GM21390 (cell line): ENCODE results near the gene MAEA.

Experiments
- ATAC-seq: cut with Tn5 transposase; IDR thresholded peaks from one replicate; pipeline ENCODE4 v1.9.1; 2021; ENCODE audit not compliant: unreplicated experiment

The MAEA gene

GRCh38 chr4:1298461-1298860 lies 8.8 kb downstream of the MAEA start:
- ATAC-seq = no peak

GRCh38 chr4:1299301-1299860 lies 9.7 kb downstream of the MAEA start:
- no peak for ATAC-seq

GRCh38 chr4:1300466-1301455 lies 11.1 kb downstream of the MAEA start:
- ATAC-seq = no peak

GRCh38 chr4:1302159-1302558 lies 12.5 kb downstream of the MAEA start:
- ATAC-seq = no peak

GRCh38 chr4:1305261-1305711 lies 15.6 kb downstream of the MAEA start:
- no peak for ATAC-seq

- ATAC-seq = no peak
Observed at GRCh38 chr4:1305781-1306455, 16.2 kb downstream of the MAEA start.

- ATAC-seq = no peak
Observed at GRCh38 chr4:1307951-1308735, 18.5 kb downstream of the MAEA start.

GRCh38 chr4:1309261-1310010 lies 19.7 kb downstream of the MAEA start:
- ATAC-seq = peak; percentile 67

- ATAC-seq = no peak
Observed at GRCh38 chr4:1310031-1310795, 20.5 kb downstream of the MAEA start.

GRCh38 chr4:1310796-1311631 lies 21.3 kb downstream of the MAEA start:
- no peak for ATAC-seq

- ATAC-seq = no peak
Observed at GRCh38 chr4:1312821-1313640, 23.3 kb downstream of the MAEA start.

GRCh38 chr4:1315306-1315705 lies 25.6 kb downstream of the MAEA start:
- ATAC-seq = no peak

GRCh38 chr4:1315836-1316536 lies 26.3 kb downstream of the MAEA start:
- ATAC-seq = no peak

- ATAC-seq = no peak
Observed at GRCh38 chr4:1316537-1317168, 27.0 kb downstream of the MAEA start.

- ATAC-seq = no peak
Observed at GRCh38 chr4:1317177-1318045, 27.7 kb downstream of the MAEA start.

- ATAC-seq = no peak
Observed at GRCh38 chr4:1318046-1318375, 28.3 kb downstream of the MAEA start.
